Measurements from ENCODE around the gene CPT2. TPM values are rescaled to one million over a fixed set of nuclear protein-coding genes. Genes with fewer than 3 reads are reported as not detected.

The CPT2 gene
- total and polyA plus RNA-seq, 7 experiments from 2014 or later, result 8.8 to 23.2 (median 18.7) TPM

- ATAC-seq (no peak), DNase-seq (no peak)
- intact Hi-C loops (cut with micrococcal nuclease), result no loop called here
- peak overlapping the region in 2 of 9 donors; percentile 4 to 43 for H3K27ac Mint-ChIP-seq
- no peaks in the 10 kb centered on the region for H3K4me1 ChIP-seq (ENCODE audit: control insufficient read depth in 2 of 2, insufficient read depth in 2 of 2, low read length in 2 of 2)
- peaks cover 10 to 92% (median 18%) of the 10 kb centered on the region in 3 experiments for H3K36me3 ChIP-seq (ENCODE audit: control insufficient read depth in 2 of 3, insufficient read depth in 3 of 3, low read length in 3 of 3)
- H3K27ac ChIP-seq (ENCODE audit: low read depth, low read length), result no peak overlapping the region
- no peaks in the 10 kb centered on the region for H3K27me3 ChIP-seq (ENCODE audit: control insufficient read depth in 2 of 2, insufficient read depth in 2 of 2, low read length in 2 of 2)
- POLR2A ChIA-PET, result no interaction called here
- H3K36me3 Mint-ChIP-seq, result peaks cover 45 to 85% (median 60%) of the 10 kb centered on the region in 5 donors
- no peak overlapping the region for H3K4me3 ChIP-seq (ENCODE audit: low read length)
- H3K27me3 Mint-ChIP-seq, result no peaks in the 10 kb centered on the region
- H3K9me3 ChIP-seq (ENCODE audit: control insufficient read depth in 2 of 3, low read length in 3 of 3), result peaks cover 0 to 16% (median 3%) of the 10 kb centered on the region in 3 experiments
- H3K9me3 Mint-ChIP-seq, result peaks cover 5 to 27% (median 16%) of the 10 kb centered on the region in 11 donors
- no peak overlapping the region for H3K4me3 Mint-ChIP-seq
- CTCF ChIA-PET, result no interaction called here
- peaks cover 0 to 31% (median 28%) of the 10 kb centered on the region in 7 donors for H3K4me1 Mint-ChIP-seq
These were observed 10.2 kb downstream of the CPT2 start for GRCh38 chr1:53206735-53207379.

GRCh38 chr1:53207726-53208125 lies 11.1 kb downstream of the CPT2 start:
- ChIA-PET CTCF (no interaction called here), POLR2A (no interaction called here)
- no peak overlapping the region for H3K4me3 Mint-ChIP-seq
- H3K9me3 ChIP-seq (ENCODE audit: control insufficient read depth in 2 of 3, low read length in 3 of 3), result peaks cover 0 to 16% (median 3%) of the 10 kb centered on the region in 3 experiments
- H3K4me3 ChIP-seq (ENCODE audit: low read length), result no peak overlapping the region
- no peak for DNase-seq
- no peaks in the 10 kb centered on the region for H3K4me1 ChIP-seq (ENCODE audit: control insufficient read depth in 2 of 2, insufficient read depth in 2 of 2, low read length in 2 of 2)
- H3K36me3 ChIP-seq (ENCODE audit: control insufficient read depth in 2 of 3, insufficient read depth in 3 of 3, low read length in 3 of 3), result peaks cover 16 to 89% (median 19%) of the 10 kb centered on the region in 3 experiments
- no peak for ATAC-seq
- H3K27me3 Mint-ChIP-seq, result no peaks in the 10 kb centered on the region
- peaks cover 0 to 31% (median 28%) of the 10 kb centered on the region in 7 donors for H3K4me1 Mint-ChIP-seq
- H3K9me3 Mint-ChIP-seq, result peaks cover 5 to 27% (median 16%) of the 10 kb centered on the region in 11 donors
- intact Hi-C loops (cut with micrococcal nuclease), result no loop called here
- no peaks in the 10 kb centered on the region for H3K27me3 ChIP-seq (ENCODE audit: control insufficient read depth in 2 of 2, insufficient read depth in 2 of 2, low read length in 2 of 2)
- H3K36me3 Mint-ChIP-seq, result peaks cover 41 to 83% (median 60%) of the 10 kb centered on the region in 5 donors
- H3K27ac Mint-ChIP-seq, result peak overlapping the region in 1 of 9 donors; percentile 6
- H3K27ac ChIP-seq (ENCODE audit: low read depth, low read length), result no peak overlapping the region

- Mint-ChIP-seq H3K27ac (no peak overlapping the region), H3K4me3 (no peak overlapping the region), H3K36me3 (peaks cover 17 to 70% (median 35%) of the 10 kb centered on the region in 5 donors), H3K9me3 (peaks cover 2 to 15% (median 9%) of the 10 kb centered on the region in 11 donors), H3K27me3 (no peaks in the 10 kb centered on the region), H3K4me1 (peaks cover 0 to 13% (median 7%) of the 10 kb centered on the region in 7 donors)
- DNase-seq, result no peak
- H3K9me3 ChIP-seq (ENCODE audit: control insufficient read depth in 2 of 3, low read length in 3 of 3), result peaks cover 0 to 16% (median 3%) of the 10 kb centered on the region in 3 experiments
- H3K36me3 ChIP-seq (ENCODE audit: control insufficient read depth in 2 of 3, insufficient read depth in 3 of 3, low read length in 3 of 3), result peaks cover 22 to 87% (median 22%) of the 10 kb centered on the region in 3 experiments
- POLR2A ChIA-PET, result no interaction called here
- intact Hi-C loops (cut with micrococcal nuclease), result no loop called here
- H3K4me1 ChIP-seq (ENCODE audit: control insufficient read depth in 2 of 2, insufficient read depth in 2 of 2, low read length in 2 of 2), result no peaks in the 10 kb centered on the region
- no peaks in the 10 kb centered on the region for H3K27me3 ChIP-seq (ENCODE audit: control insufficient read depth in 2 of 2, insufficient read depth in 2 of 2, low read length in 2 of 2)
- H3K4me3 ChIP-seq (ENCODE audit: low read length), result no peak overlapping the region
- CTCF ChIA-PET, result no interaction called here
- ATAC-seq, result no peak
- no peak overlapping the region for H3K27ac ChIP-seq (ENCODE audit: low read depth, low read length)
These were observed 13.7 kb downstream of the CPT2 start for GRCh38 chr1:53210352-53210751.

GRCh38 chr1:53210954-53211353 lies 14.3 kb downstream of the CPT2 start:
- no peak overlapping the region for H3K27ac Mint-ChIP-seq
- H3K9me3 ChIP-seq (ENCODE audit: control insufficient read depth in 2 of 3, low read length in 3 of 3), result peaks cover 0 to 12% (median 3%) of the 10 kb centered on the region in 3 experiments
- ChIA-PET POLR2A (no interaction called here), CTCF (interaction anchor here (0.6 kb wide), 1 partner anchor 68 kb away, joined by 3 read pairs; no protein-coding TSS in a partner anchor)
- no peaks in the 10 kb centered on the region for H3K27me3 Mint-ChIP-seq
- DNase-seq, result no peak
- no peak overlapping the region for H3K27ac ChIP-seq (ENCODE audit: low read depth, low read length)
- intact Hi-C loops (cut with micrococcal nuclease), result no loop called here
- peaks cover 0 to 13% (median 7%) of the 10 kb centered on the region in 7 donors for H3K4me1 Mint-ChIP-seq
- no peak for ATAC-seq
- peaks cover 16 to 66% (median 36%) of the 10 kb centered on the region in 5 donors for H3K36me3 Mint-ChIP-seq
- no peaks in the 10 kb centered on the region for H3K27me3 ChIP-seq (ENCODE audit: control insufficient read depth in 2 of 2, insufficient read depth in 2 of 2, low read length in 2 of 2)
- peaks cover 2 to 13% (median 8%) of the 10 kb centered on the region in 11 donors for H3K9me3 Mint-ChIP-seq
- H3K4me1 ChIP-seq (ENCODE audit: control insufficient read depth in 2 of 2, insufficient read depth in 2 of 2, low read length in 2 of 2), result no peaks in the 10 kb centered on the region
- H3K36me3 ChIP-seq (ENCODE audit: control insufficient read depth in 2 of 3, insufficient read depth in 3 of 3, low read length in 3 of 3), result peaks cover 25 to 89% (median 25%) of the 10 kb centered on the region in 3 experiments
- H3K4me3 Mint-ChIP-seq, result no peak overlapping the region
- H3K4me3 ChIP-seq (ENCODE audit: low read length), result no peak overlapping the region

- intact Hi-C loops (cut with micrococcal nuclease), result no loop called here
- no peak overlapping the region for H3K27ac Mint-ChIP-seq
- Histone ChIP-seq H3K27me3 (ENCODE audit: control insufficient read depth in 2 of 2, insufficient read depth in 2 of 2, low read length in 2 of 2) (no peaks in the 10 kb centered on the region), H3K4me1 (ENCODE audit: control insufficient read depth in 2 of 2, insufficient read depth in 2 of 2, low read length in 2 of 2) (peaks cover 3 to 4% of the 10 kb centered on the region in 2 donors), H3K27ac (ENCODE audit: low read depth, low read length) (no peak overlapping the region), H3K9me3 (ENCODE audit: control insufficient read depth in 2 of 3, low read length in 3 of 3) (no peaks in the 10 kb centered on the region), H3K36me3 (ENCODE audit: control insufficient read depth in 2 of 3, insufficient read depth in 3 of 3, low read length in 3 of 3) (peaks cover 17 to 82% (median 25%) of the 10 kb centered on the region in 3 experiments), H3K4me3 (ENCODE audit: low read length) (no peak overlapping the region)
- H3K4me3 Mint-ChIP-seq, result no peak overlapping the region
- ChIA-PET CTCF (interaction anchor here (0.6 kb wide), 1 partner anchor 35 kb away, joined by 5 read pairs; no protein-coding TSS in a partner anchor), POLR2A (interaction anchor here (0.6 to 1.1 kb wide), 3 partner anchors 13 to 18 kb away, joined by 3 to 4 read pairs (median 3); no protein-coding TSS in a partner anchor)
- ATAC-seq (no peak), DNase-seq (no peak)
- H3K36me3 Mint-ChIP-seq, result peaks cover 0 to 48% (median 16%) of the 10 kb centered on the region in 5 donors
- no peaks in the 10 kb centered on the region for H3K27me3 Mint-ChIP-seq
- peaks cover 0 to 1% (median 0%) of the 10 kb centered on the region in 11 donors for H3K9me3 Mint-ChIP-seq
- H3K4me1 Mint-ChIP-seq, result peaks cover 5 to 17% (median 10%) of the 10 kb centered on the region in 7 donors
These were observed 17.8 kb downstream of the CPT2 start for GRCh38 chr1:53214376-53214940.

GRCh38 chr1:53218201-53218600 lies 21.6 kb downstream of the CPT2 start:
- Mint-ChIP-seq H3K4me1 (peaks cover 15 to 31% (median 26%) of the 10 kb centered on the region in 7 donors), H3K27ac (peak overlapping the region in 8 of 9 donors; percentile 55 to 98 (median 84)), H3K36me3 (peaks cover 0 to 22% (median 4%) of the 10 kb centered on the region in 5 donors), H3K9me3 (peaks cover 0 to 6% (median 0%) of the 10 kb centered on the region in 11 donors), H3K27me3 (no peaks in the 10 kb centered on the region), H3K4me3 (peak overlapping the region in 1 of 10 donors; percentile 34)
- DNase-seq (no peak), ATAC-seq (no peak)
- Histone ChIP-seq H3K27me3 (ENCODE audit: control insufficient read depth in 2 of 2, insufficient read depth in 2 of 2, low read length in 2 of 2) (no peaks in the 10 kb centered on the region), H3K4me1 (ENCODE audit: control insufficient read depth in 2 of 2, insufficient read depth in 2 of 2, low read length in 2 of 2) (peaks cover 15% of the 10 kb centered on the region in 2 donors), H3K4me3 (ENCODE audit: low read length) (no peak overlapping the region), H3K27ac (ENCODE audit: low read depth, low read length) (peak overlapping the region; percentile 17), H3K9me3 (ENCODE audit: control insufficient read depth in 2 of 3, low read length in 3 of 3) (no peaks in the 10 kb centered on the region), H3K36me3 (ENCODE audit: control insufficient read depth in 2 of 3, insufficient read depth in 3 of 3, low read length in 3 of 3) (peaks cover 10 to 54% (median 10%) of the 10 kb centered on the region in 3 experiments)
- intact Hi-C loops (cut with micrococcal nuclease), result no loop called here
- POLR2A ChIA-PET, result no interaction called here
- CTCF ChIA-PET, result no interaction called here

Data from naive thymus-derived CD4-positive, alpha-beta T cell (primary cell).